ENCODE results near the gene CPEB4.

GRCh38 chr5:173922527-173922926 lies 34.4 kb downstream of the CPEB4 start:
- TF ChIP-seq, protein P1, sequence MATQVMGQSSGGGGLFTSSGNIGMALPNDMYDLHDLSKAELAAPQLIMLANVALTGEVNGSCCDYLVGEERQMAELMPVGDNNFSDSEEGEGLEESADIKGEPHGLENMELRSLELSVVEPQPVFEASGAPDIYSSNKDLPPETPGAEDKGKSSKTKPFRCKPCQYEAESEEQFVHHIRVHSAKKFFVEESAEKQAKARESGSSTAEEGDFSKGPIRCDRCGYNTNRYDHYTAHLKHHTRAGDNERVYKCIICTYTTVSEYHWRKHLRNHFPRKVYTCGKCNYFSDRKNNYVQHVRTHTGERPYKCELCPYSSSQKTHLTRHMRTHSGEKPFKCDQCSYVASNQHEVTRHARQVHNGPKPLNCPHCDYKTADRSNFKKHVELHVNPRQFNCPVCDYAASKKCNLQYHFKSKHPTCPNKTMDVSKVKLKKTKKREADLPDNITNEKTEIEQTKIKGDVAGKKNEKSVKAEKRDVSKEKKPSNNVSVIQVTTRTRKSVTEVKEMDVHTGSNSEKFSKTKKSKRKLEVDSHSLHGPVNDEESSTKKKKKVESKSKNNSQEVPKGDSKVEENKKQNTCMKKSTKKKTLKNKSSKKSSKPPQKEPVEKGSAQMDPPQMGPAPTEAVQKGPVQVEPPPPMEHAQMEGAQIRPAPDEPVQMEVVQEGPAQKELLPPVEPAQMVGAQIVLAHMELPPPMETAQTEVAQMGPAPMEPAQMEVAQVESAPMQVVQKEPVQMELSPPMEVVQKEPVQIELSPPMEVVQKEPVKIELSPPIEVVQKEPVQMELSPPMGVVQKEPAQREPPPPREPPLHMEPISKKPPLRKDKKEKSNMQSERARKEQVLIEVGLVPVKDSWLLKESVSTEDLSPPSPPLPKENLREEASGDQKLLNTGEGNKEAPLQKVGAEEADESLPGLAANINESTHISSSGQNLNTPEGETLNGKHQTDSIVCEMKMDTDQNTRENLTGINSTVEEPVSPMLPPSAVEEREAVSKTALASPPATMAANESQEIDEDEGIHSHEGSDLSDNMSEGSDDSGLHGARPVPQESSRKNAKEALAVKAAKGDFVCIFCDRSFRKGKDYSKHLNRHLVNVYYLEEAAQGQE (IDR thresholded peaks at IDR 0.05; ENCODE audit: insufficient read depth in 1 of 2, low read depth in 2 of 2, low read length in 2 of 2) = no peak
- TF ChIP-seq POLR2AphosphoS5 (IDR thresholded peaks at IDR 0.05; ENCODE audit: low read depth, low read length) = no peak
- TF ChIP-seq SIN3A (IDR thresholded peaks at IDR 0.05; ENCODE audit: borderline replicate concordance, insufficient read depth, low read length) = no peak

Data from PFSK-1 (cell line).